HFF-Myc (cell line): ENCODE data around the gene KCNT1.

ENCODE experiments used
- DNase-seq: peaks from one replicate; pipeline ENCODE4 v3.0.0-alpha.2; 2011; ENCODE audit warnings: low read depth; ENCODE audit errors: extremely low read depth
- H3K4me3 ChIP-seq: replicated peaks from 2 replicates; pipeline ENCODE4 v1.5.1; 2011; ENCODE audit warnings: low read depth, mild to moderate bottlenecking, control low read depth, low read length
- CTCF ChIP-seq: IDR thresholded peaks from 2 replicates; pipeline ENCODE4 v1.5.1; 2012; ENCODE audit warnings: mild to moderate bottlenecking, low read depth, low read length, control low read depth; ENCODE audit errors: missing control alignments

KCNT1 gene

DNA sequence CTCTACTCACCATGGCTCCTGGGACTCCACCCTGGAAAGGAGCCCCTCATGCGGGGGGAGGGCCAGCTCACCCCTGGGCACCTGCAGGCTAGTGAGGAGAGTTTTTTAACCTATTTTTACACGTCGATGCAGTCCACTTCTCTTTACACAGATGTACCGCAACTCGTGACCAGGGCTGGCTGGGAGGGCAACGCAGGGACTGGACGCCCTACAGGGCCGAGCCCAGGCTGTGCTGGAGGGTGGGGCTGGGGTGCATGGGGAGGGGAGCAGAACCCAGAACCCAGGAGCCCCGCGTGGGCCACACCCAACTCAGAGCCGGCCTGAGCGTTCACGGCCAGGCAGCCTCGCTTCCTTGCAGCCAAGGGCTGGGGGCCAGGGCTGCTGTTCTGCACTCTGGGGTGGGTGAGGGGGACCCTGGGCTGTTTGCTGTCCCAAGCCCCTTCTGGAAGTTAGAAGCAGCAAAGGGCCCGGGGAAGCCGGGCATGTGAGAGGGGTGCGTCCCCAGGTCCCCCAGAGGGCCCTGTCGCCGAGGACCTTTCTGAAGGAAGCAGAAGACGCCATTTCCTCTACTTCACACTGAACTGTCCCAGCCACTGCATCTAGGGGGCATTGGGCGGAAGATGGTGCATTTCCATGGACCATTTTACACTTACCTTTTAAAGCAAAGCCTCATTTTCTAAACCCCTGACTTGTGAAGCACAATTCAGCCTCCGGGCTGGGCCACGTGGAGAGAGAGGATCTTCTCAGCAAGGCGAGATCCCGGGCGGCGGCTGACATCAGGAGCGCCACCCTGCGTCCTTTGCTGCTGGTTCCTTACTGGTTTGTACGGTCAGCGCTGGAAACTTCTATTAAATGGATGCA, 90.5 kb downstream of the KCNT1 start:
- no peak for DNase-seq
- TF ChIP-seq CTCF, result no peak
- no peak overlapping the region for H3K4me3 ChIP-seq

DNA sequence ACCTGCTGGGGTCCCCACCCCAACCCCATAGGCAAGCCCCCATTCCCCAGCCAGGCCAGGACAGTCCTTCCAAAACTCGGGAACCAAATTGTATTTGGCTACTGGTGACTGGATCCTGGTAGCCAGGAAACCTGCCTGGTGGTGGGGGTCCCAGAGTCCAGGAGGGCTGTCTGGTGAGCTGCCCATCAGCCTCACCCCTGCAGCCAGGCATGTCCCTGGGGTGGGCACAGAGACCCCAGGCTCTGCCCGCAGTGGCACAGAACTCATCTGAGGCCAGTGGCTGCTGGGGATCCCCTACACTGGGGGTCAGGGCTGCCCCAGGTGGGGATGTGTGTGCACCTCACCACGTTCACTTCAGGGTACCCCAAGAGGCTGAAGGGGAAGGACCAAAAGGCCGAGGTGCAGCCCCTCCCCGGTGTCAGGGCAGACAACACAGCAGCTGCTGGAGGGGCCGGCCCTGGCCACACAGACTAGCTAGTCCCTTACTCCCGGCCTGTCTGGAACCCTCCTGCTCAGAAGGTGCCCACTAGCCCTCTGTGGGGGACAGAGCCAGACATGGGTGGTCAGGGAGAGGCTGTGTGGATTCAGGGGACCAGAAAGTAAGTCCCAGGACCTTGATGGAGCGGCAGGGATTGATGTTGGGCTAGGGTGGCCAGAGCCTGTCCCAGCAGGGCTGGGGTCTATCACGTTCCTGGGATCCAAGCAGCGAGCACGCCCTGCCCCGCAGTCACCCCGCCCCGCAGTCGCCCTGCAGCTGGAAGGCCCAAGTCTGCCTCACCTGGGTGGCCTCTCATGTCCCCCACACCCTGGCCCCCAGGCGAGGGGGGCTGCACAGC, 91.5 kb downstream of the KCNT1 start:
- no peak for DNase-seq
- no peak for TF ChIP-seq CTCF
- no peak overlapping the region for H3K4me3 ChIP-seq

DNA sequence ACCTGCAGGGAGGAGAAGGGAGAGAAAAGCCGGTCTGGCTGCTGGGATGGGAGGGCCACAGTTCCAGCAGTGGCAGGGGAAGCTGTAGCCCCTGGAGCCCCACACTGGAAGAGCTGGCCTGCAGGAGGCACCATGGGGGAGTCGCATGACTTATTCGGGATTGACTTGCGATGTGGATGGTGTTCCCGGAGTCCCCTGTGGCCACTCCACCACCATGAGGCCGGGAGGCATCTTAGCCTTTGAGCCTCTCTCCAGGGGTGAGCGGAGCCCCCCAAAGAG, 92.0 kb downstream of the KCNT1 start:
- H3K4me3 ChIP-seq, result no peak overlapping the region
- no peak for DNase-seq
- TF ChIP-seq CTCF, result no peak

GRCh38 chr9:135794361-135794885, 92.4 kb downstream of the KCNT1 start:
- no peak for TF ChIP-seq CTCF
- DNase-seq, result no peak
- H3K4me3 ChIP-seq, result no peak overlapping the region

GRCh38 chr9:135795391-135795790, 93.4 kb downstream of the KCNT1 start:
- DNase-seq, result no peak
- no peak for TF ChIP-seq CTCF
- no peak overlapping the region for H3K4me3 ChIP-seq

- no peak overlapping the region for H3K4me3 ChIP-seq
- no peak for DNase-seq
- TF ChIP-seq CTCF, result no peak
These were observed 95.0 kb downstream of the KCNT1 start for GRCh38 chr9:135796784-135797485.
